GM12878 (cell line): ENCODE results near the gene COG2. TPM values are rescaled to one million over a fixed set of nuclear protein-coding genes. Genes with fewer than 3 reads are reported as not detected.

ENCODE experiments used
- ATAC-seq: fragments of 200-7000 bp; cut with Tn5 transposase; 3 replicates; pipeline ENCODE4 v1.9.1; 2020; ENCODE audit warnings: mild to moderate bottlenecking, moderate library complexity
- BruUV-seq: library from RNA; stranded (reverse); fragments of 400-500 nt; replicated peaks from 2 replicates; lab custom pipeline; 2021; lab: Mats Ljungman, UMichigan
- CTCF ChIA-PET: fragments of 300-600 bp; sonication (Branson Sonifier 250); formaldehyde crosslinking; extraction: SDS; loops from one replicate; lab custom pipeline; 2021; ENCODE audit warnings: inconsistent platforms; lab: Yijun Ruan, JAX
- POLR2A ChIA-PET: fragments of 350-600 bp; formaldehyde crosslinking; extraction: SDS; loops from one replicate; lab custom pipeline; 2021; ENCODE audit warnings: inconsistent platforms; lab: Charles Lee
- RAD21 ChIA-PET: fragments of 300-600 bp; sonication (Branson Sonifier 250); formaldehyde crosslinking; loops from one replicate; lab custom pipeline; 2023; ENCODE audit warnings: antibody characterized with exemption; ENCODE audit not compliant: unreplicated experiment; lab: Charles Lee
- SMC1A ChIA-PET: fragments of 300-600 bp; sonication (Branson Sonifier 250); formaldehyde crosslinking; loops from one replicate; lab custom pipeline; 2023; ENCODE audit not compliant: unreplicated experiment, uncharacterized antibody; lab: Charles Lee
- DNase-seq: peaks from one replicate; pipeline ENCODE4 v3.0.0-alpha.2; 2011; ENCODE audit warnings: low read depth, low spot score
- FAIRE-seq: peaks from 3 replicates; lab custom pipeline; 2011; peaks lifted over from hg19 to GRCh38; lab: Jason Lieb, UNC
- H2AFZ ChIP-seq: 2 replicates; pipeline ENCODE4 v1.6.0; 2011; ENCODE audit warnings: low read depth, low read length, control low read depth; ENCODE audit not compliant: control insufficient read depth
- H3K27ac ChIP-seq: 2 replicates; pipeline ENCODE4 v1.5.1; 2011; ENCODE audit warnings: control low read depth; ENCODE audit not compliant: control insufficient read depth, insufficient read depth
- H3K27me3 ChIP-seq, 2 experiments: replicated peaks in 1 of 2; 2 replicates each; pipeline versions ENCODE4 v1.6.0 to v1.6.1; 2011; ENCODE audit warnings: low read length in 1 of 2; ENCODE audit not compliant: control insufficient read depth in 2 of 2, insufficient read depth in 2 of 2
- H3K36me3 ChIP-seq, 2 experiments: 2 replicates each; pipeline ENCODE4 v1.5.1; 2011; ENCODE audit warnings: low read length in 1 of 2; ENCODE audit not compliant: control insufficient read depth in 2 of 2, insufficient read depth in 2 of 2
- H3K4me1 ChIP-seq: 2 replicates; pipeline ENCODE4 v1.6.1; 2011; ENCODE audit warnings: mild to moderate bottlenecking, low read length, moderate library complexity, mixed read lengths; ENCODE audit not compliant: control insufficient read depth, insufficient read depth
- H3K4me2 ChIP-seq: 2 replicates; pipeline ENCODE4 v1.6.0; 2011; ENCODE audit warnings: control low read depth; ENCODE audit not compliant: control insufficient read depth, insufficient read depth
- H3K4me3 ChIP-seq: fragments of 200-600 bp; sonication (generic); 2 replicates; pipeline ENCODE4 v1.5.1; 2016
- H3K79me2 ChIP-seq: 2 replicates; pipeline ENCODE4 v1.6.0; 2011; ENCODE audit warnings: low read length; ENCODE audit not compliant: control insufficient read depth, insufficient read depth
- H3K9ac ChIP-seq: 2 replicates; pipeline ENCODE4 v1.8.0; 2011; ENCODE audit warnings: low read length, control low read depth, mixed read lengths; ENCODE audit not compliant: control insufficient read depth, insufficient read depth
- H3K9me3 ChIP-seq: replicated peaks from 3 replicates; pipeline ENCODE4 v1.5.1; 2011; ENCODE audit warnings: mild to moderate bottlenecking, low read length; ENCODE audit not compliant: control insufficient read depth, insufficient read depth
- H4K20me1 ChIP-seq: 2 replicates; pipeline ENCODE4 v1.6.0; 2011; ENCODE audit not compliant: control insufficient read depth, insufficient read depth
- BMI1 ChIP-seq: fragments of 450-650 bp; IDR thresholded peaks from 2 replicates; pipeline ENCODE4 v1.6.1; 2016; ENCODE audit warnings: mild to moderate bottlenecking, moderate library complexity, borderline replicate concordance
- CBFB ChIP-seq: IDR thresholded peaks from 2 replicates; pipeline ENCODE4 v1.6.1; 2016; ENCODE audit warnings: antibody characterized with exemption, low read depth
- CBX5 ChIP-seq: sonication (generic); IDR thresholded peaks from 2 replicates; pipeline ENCODE4 v1.6.1; 2016; ENCODE audit warnings: low read depth, moderate library complexity, mild to moderate bottlenecking, inconsistent platforms
- NBN ChIP-seq: fragments of 450-650 bp; IDR thresholded peaks from 2 replicates; pipeline ENCODE4 v1.6.1; 2016
- PAX8 ChIP-seq: fragments of 450-650 bp; IDR thresholded peaks from 2 replicates; pipeline ENCODE4 v1.6.1; 2017; ENCODE audit warnings: mild to moderate bottlenecking, moderate library complexity
- RB1 ChIP-seq: fragments of 450-650 bp; formaldehyde crosslinking; IDR thresholded peaks from 2 replicates; pipeline ENCODE4 v1.6.1; 2017; ENCODE audit warnings: mild to moderate bottlenecking, borderline replicate concordance
- RELA ChIP-seq: fragments of 450-650 bp; IDR thresholded peaks from 2 replicates; pipeline ENCODE4 v1.8.0; 2014; ENCODE audit warnings: borderline replicate concordance; ENCODE audit not compliant: partially characterized antibody
- RFX5 ChIP-seq: IDR thresholded peaks from 2 replicates; pipeline ENCODE4 v1.6.1; 2011; ENCODE audit warnings: low read depth, low read length, improper control_type of control experiment
- SMAD1 ChIP-seq: fragments of 450-650 bp; IDR thresholded peaks from 2 replicates; pipeline ENCODE4 v1.6.1; 2018; ENCODE audit warnings: mild to moderate bottlenecking, low read depth; ENCODE audit not compliant: partially characterized antibody
- SMC3 ChIP-seq: IDR thresholded peaks from 2 replicates; pipeline ENCODE4 v1.6.1; 2011; ENCODE audit warnings: low read length, improper control_type of control experiment, borderline replicate concordance
- YY1 ChIP-seq: IDR thresholded peaks from 2 replicates; pipeline ENCODE4 v1.6.1; 2011; ENCODE audit warnings: low read depth, mild to moderate bottlenecking, low read length
- ZNF622 ChIP-seq: fragments of 450-650 bp; IDR thresholded peaks from 2 replicates; pipeline ENCODE4 v1.6.1; 2017; ENCODE audit warnings: mild to moderate bottlenecking, inconsistent platforms
- WGBS: methylation state at CpG from one replicate; pipeline ENCODE4 v1.1.6; 2016; ENCODE audit warnings: low lambda C conversion rate; ENCODE audit not compliant: insufficient replicate concordance, insufficient coverage; ENCODE audit errors: missing lambda C conversion rate; 5-methylcytosine and 5-hydroxymethylcytosine counted together
- in situ Hi-C: fragments of 300-500 bp; cut with MboI; formaldehyde crosslinking; loops from 9 replicates; pipeline ENCODE4 v1.14.3; 2018; ENCODE audit warnings: mixed read lengths
- intact Hi-C: fragments of 100-400 bp; cut with micrococcal nuclease; formaldehyde crosslinking; loops from one replicate; pipeline ENCODE4 v1.14.2; 2022; ENCODE audit not compliant: unreplicated experiment
- polyA plus RNA-seq, 11 experiments: library from polyadenylated mRNA; depleted of rRNA in 4 of 11; unstranded in 6 of 11; stranded (reverse) in 5 of 11; fragments of >200 nt; fragmentation: Nextera tagmentation in 4 of 11; fragmentation: Illumina TruSeq in 1 of 11; extraction: Ambion mirVana in 4 of 11; extraction: Trizol in 1 of 11; gene quantifications; 1 replicate in 1 of 11; 2 replicates in 10 of 11; pipeline versions ENCODE4 v1.2.1 to v1.2.3, GENCODE V29; 2011 to 2016; ENCODE audit warnings: inconsistent platforms in 2 of 11, missing spikeins in 2 of 11, low read depth in 1 of 11
- total RNA-seq, 4 experiments: library from RNA; depleted of rRNA in 3 of 4; stranded (reverse); fragments of >200 nt in 3 of 4; fragmentation: Illumina TruSeq in 1 of 4; extraction: Trizol in 1 of 4; gene quantifications; 2 replicates each; pipeline versions ENCODE4 v1.2.1 to v1.2.3, GENCODE V29; 2013 to 2021
- TF ChIP-seq, protein P1 (sequence below): IDR thresholded peaks from 2 replicates; pipeline ENCODE4 v1.6.1; 2011; ENCODE audit warnings: borderline replicate concordance, low read depth, mild to moderate bottlenecking, moderate library complexity, low read length; ENCODE audit not compliant: insufficient read depth, poor library complexity, severe bottlenecking

Gene COG2
- total and polyA plus RNA-seq, 10 of the 15 experiments (the other 5 are each of a cell fraction or from before 2014, with no cell fraction given): 15.0 to 31.5 (median 28.3) TPM

DNA sequence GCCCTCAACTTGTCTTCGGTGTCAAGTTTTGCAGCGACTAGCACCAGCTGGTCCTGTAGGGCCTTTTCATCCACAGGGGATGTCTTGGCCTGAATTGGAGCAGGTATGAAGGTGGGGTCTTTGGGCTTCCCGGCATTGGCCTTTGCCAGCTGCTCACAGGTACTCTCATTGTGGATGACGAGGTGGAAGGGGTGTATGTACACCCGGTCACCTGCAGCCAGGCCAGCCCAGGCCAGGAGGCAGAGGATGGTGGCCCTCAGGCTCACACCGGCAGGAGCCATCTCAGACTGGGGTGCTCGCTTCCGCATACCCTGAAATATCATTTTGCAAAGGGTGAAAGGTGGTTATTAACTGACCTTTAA is 68.2 kb downstream of the COG2 start:
- intact Hi-C loops: no loop called here
- Histone ChIP-seq H2AFZ (no peak overlapping the region), H3K4me3 (no peak overlapping the region), H3K9ac (no peak overlapping the region), H3K27me3 (peaks cover 0 to 3% of the 10 kb centered on the region in 2 experiments; a peak in 2 of 4 replicates), H3K79me2 (no peaks in the 10 kb centered on the region), H3K27ac (no peak overlapping the region), H3K9me3 (no peaks in the 10 kb centered on the region), H3K4me2 (no peak overlapping the region), H3K36me3 (no peaks in the 10 kb centered on the region), H3K4me1 (no peaks in the 10 kb centered on the region), H4K20me1 (no peaks in the 10 kb centered on the region)
- ATAC-seq (no peak), DNase-seq (no peak), FAIRE-seq (no peak)
- TF ChIP-seq SMC3 (no peak), YY1 (no peak), NBN (no peak), CBFB (no peak), ZNF622 (no peak), BMI1 (no peak), RFX5 (no peak), RELA (no peak), SMAD1 (no peak), CBX5 (no peak), PAX8 (no peak), RB1 (no peak)
- TF ChIP-seq, protein P1, sequence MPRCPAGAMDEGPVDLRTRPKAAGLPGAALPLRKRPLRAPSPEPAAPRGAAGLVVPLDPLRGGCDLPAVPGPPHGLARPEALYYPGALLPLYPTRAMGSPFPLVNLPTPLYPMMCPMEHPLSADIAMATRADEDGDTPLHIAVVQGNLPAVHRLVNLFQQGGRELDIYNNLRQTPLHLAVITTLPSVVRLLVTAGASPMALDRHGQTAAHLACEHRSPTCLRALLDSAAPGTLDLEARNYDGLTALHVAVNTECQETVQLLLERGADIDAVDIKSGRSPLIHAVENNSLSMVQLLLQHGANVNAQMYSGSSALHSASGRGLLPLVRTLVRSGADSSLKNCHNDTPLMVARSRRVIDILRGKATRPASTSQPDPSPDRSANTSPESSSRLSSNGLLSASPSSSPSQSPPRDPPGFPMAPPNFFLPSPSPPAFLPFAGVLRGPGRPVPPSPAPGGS: no peak
- in situ Hi-C loops: no loop called here
- ChIA-PET CTCF (no interaction called here), POLR2A (no interaction called here), SMC1A (interaction anchor here (0.7 kb wide), 1 partner anchor 1015 kb away, joined by 3 read pairs; no protein-coding TSS in a partner anchor), RAD21 (no interaction called here)
- whole genome bisulfite sequencing: 60% methylated on average over 8 of the region's 8 CpGs
- no TSS peak for BruUV-seq
